SU-DHL-6 (cell line): ENCODE results near the gene ENO1.

Experiments
- EZH2phosphoT487 ChIP-seq: fragments of 200-600 bp; sonication (generic), shearing (Covaris generic); conservative IDR thresholded peaks from 2 replicates; pipeline ENCODE4 v1.6.1; 2018; ENCODE audit warnings: mild to moderate bottlenecking, antibody characterized with exemption, low read length, moderate library complexity, mixed read lengths
- TF ChIP-seq, protein P1 (sequence below): fragments of 200-600 bp; sonication (generic); IDR thresholded peaks from one replicate; pipeline ENCODE4 v1.5.1; 2017; ENCODE audit warnings: antibody characterized with exemption, mild to moderate bottlenecking, low read length, moderate library complexity; ENCODE audit not compliant: insufficient read depth, poor library complexity, severe bottlenecking

DNA sequence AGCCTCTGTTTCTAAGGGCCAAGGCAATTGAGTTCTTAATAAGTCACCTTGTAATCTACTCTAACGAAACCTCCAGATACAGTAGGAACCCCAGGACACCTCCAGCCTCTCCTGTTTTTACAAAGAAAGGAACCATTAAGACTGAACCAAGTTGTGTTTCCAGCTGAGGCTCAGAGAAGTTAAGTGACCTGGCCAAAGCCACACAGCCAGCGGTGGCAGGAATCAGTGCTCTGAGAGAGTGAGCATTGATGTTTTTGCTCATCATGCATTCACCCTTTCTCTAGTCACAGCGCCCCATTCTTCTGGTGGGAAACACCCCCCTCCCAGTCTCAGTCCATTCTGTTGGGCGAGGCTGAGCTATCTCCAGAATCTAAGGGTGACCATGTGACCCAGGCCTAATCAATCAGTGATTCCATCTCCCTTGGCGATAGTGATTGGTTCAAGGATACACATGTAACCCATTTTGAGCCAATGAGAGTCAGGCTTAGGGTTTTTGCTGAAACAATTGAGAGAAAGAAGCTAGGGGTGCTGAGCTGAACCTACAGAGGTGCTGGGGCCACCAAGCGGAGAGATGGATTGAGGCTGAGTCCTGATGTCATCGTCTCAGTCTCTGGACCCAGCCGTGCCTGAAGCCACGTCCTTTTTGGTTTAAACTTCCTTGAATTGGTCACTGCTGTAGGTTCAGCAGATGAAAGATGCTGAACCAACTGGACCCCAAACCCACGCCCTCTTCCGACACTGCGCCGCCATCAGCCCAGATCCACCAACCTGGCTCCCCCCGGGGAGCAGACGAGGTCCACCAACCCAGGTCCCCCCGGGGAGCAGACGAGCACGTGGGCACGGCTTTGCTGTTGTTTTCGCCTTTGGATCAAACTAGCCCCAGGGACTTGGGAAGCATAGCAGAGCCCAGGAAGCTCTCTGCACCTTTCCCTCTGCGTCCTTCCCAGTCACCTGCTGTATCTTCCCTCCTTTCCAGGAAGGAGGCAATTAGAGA is 33.1 kb downstream of the ENO1 start:
- TF ChIP-seq, protein P1, sequence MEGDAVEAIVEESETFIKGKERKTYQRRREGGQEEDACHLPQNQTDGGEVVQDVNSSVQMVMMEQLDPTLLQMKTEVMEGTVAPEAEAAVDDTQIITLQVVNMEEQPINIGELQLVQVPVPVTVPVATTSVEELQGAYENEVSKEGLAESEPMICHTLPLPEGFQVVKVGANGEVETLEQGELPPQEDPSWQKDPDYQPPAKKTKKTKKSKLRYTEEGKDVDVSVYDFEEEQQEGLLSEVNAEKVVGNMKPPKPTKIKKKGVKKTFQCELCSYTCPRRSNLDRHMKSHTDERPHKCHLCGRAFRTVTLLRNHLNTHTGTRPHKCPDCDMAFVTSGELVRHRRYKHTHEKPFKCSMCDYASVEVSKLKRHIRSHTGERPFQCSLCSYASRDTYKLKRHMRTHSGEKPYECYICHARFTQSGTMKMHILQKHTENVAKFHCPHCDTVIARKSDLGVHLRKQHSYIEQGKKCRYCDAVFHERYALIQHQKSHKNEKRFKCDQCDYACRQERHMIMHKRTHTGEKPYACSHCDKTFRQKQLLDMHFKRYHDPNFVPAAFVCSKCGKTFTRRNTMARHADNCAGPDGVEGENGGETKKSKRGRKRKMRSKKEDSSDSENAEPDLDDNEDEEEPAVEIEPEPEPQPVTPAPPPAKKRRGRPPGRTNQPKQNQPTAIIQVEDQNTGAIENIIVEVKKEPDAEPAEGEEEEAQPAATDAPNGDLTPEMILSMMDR = no peak
- no peak for TF ChIP-seq EZH2phosphoT487
